Measurements from ENCODE around the gene PEAK1.

- TF ChIP-seq PPARA (CRISPR knock-in tag; IDR thresholded peaks at IDR 0.05; ENCODE audit: borderline replicate concordance): no peak
- TF ChIP-seq ARNTL (CRISPR knock-in tag; IDR thresholded peaks at IDR 0.05; ENCODE audit: borderline replicate concordance, low read depth): no peak
- no peak for TF ChIP-seq POU6F1 (CRISPR knock-in tag; IDR thresholded peaks at IDR 0.05; ENCODE audit: borderline replicate concordance, low read depth)
- no peak for TF ChIP-seq ZNF8 (CRISPR knock-in tag; IDR thresholded peaks at IDR 0.05)
- TF ChIP-seq GLIS3 (CRISPR knock-in tag; IDR thresholded peaks at IDR 0.05): no peak
- TF ChIP-seq ZC3H10 (CRISPR knock-in tag; IDR thresholded peaks at IDR 0.05): no peak
- no peak for TF ChIP-seq ESRRG (CRISPR knock-in tag; IDR thresholded peaks at IDR 0.05)
- no peak for TF ChIP-seq ZNF70 (CRISPR knock-in tag; IDR thresholded peaks at IDR 0.05)
- TF ChIP-seq BACH2 (CRISPR knock-in tag; IDR thresholded peaks at IDR 0.05; ENCODE audit: borderline replicate concordance): no peak
- no peak for TF ChIP-seq TSHZ2 (CRISPR knock-in tag; IDR thresholded peaks at IDR 0.05)
- TF ChIP-seq ZFP3 (CRISPR knock-in tag; IDR thresholded peaks at IDR 0.05): no peak
- TF ChIP-seq, protein P1, sequence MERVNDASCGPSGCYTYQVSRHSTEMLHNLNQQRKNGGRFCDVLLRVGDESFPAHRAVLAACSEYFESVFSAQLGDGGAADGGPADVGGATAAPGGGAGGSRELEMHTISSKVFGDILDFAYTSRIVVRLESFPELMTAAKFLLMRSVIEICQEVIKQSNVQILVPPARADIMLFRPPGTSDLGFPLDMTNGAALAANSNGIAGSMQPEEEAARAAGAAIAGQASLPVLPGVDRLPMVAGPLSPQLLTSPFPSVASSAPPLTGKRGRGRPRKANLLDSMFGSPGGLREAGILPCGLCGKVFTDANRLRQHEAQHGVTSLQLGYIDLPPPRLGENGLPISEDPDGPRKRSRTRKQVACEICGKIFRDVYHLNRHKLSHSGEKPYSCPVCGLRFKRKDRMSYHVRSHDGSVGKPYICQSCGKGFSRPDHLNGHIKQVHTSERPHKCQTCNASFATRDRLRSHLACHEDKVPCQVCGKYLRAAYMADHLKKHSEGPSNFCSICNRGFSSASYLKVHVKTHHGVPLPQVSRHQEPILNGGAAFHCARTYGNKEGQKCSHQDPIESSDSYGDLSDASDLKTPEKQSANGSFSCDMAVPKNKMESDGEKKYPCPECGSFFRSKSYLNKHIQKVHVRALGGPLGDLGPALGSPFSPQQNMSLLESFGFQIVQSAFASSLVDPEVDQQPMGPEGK (CRISPR knock-in tag; IDR thresholded peaks at IDR 0.05; ENCODE audit: borderline replicate concordance): no peak
These were observed 191.1 kb downstream of the PEAK1 start for GRCh38 chr15:77228828-77229227.

Measured in SK-N-SH treated with all-trans-retinoic acid at 6 μM for 48 hours (cell line).